ENCODE measurements around the gene ZMIZ1. TPM values are rescaled to one million over a fixed set of nuclear protein-coding genes. Genes with fewer than 3 reads are reported as not detected.
A peak's percentile ranks its signal among the peaks of the same experiment; 100 is the strongest.

The ZMIZ1 gene
- total and polyA plus RNA-seq, 5 donors from 2014 or later, result 1.5 to 34.8 (median 2.2) TPM

GRCh38 chr10:79268742-79269141, 200.0 kb downstream of the ZMIZ1 start:
- peaks cover 0 to 52% (median 30%) of the 10 kb centered on the region in 4 donors for H3K4me1 Mint-ChIP-seq
- peak overlapping the region in 2 of 3 donors; percentile 65 to 71 for H3K27ac Mint-ChIP-seq
- no peaks in the 10 kb centered on the region for H3K27me3 Mint-ChIP-seq

GRCh38 chr10:79269443-79269842, 200.7 kb downstream of the ZMIZ1 start:
- DNase-seq, result no peak
- Mint-ChIP-seq H3K9me3 (no peaks in the 10 kb centered on the region), H3K27me3 (no peaks in the 10 kb centered on the region), H3K4me3 (no peak overlapping the region), H3K27ac (peak overlapping the region in 1 of 3 donors; percentile 78), H3K36me3 (no peaks in the 10 kb centered on the region), H3K4me1 (peaks cover 0 to 48% (median 29%) of the 10 kb centered on the region in 4 donors)
- no peak for ATAC-seq (ENCODE audit: low read depth in 2 of 2)
- Histone ChIP-seq H3K36me3 (ENCODE audit: control insufficient read depth, insufficient read depth, low read length) (no peaks in the 10 kb centered on the region), H3K4me1 (ENCODE audit: control insufficient read depth, insufficient read depth, low read length, poor library complexity, severe bottlenecking) (peaks cover 11% of the 10 kb centered on the region), H3K4me3 (ENCODE audit: low read depth, low read length) (no peak overlapping the region), H3K27me3 (ENCODE audit: control insufficient read depth, insufficient read depth, low read length) (no peaks in the 10 kb centered on the region), H3K9me3 (ENCODE audit: control insufficient read depth in 2 of 2, low read length in 2 of 2) (no peaks in the 10 kb centered on the region), H3K27ac (ENCODE audit: insufficient read depth, low read length, poor library complexity, severe bottlenecking) (no peak overlapping the region)

More at GRCh38 chr10:79268742-79269141, 200.0 kb downstream of the ZMIZ1 start:
- Histone ChIP-seq H3K4me1 (ENCODE audit: control insufficient read depth, insufficient read depth, low read length, poor library complexity, severe bottlenecking) (peaks cover 11% of the 10 kb centered on the region), H3K27me3 (ENCODE audit: control insufficient read depth, insufficient read depth, low read length) (no peaks in the 10 kb centered on the region), H3K27ac (ENCODE audit: insufficient read depth, low read length, poor library complexity, severe bottlenecking) (no peak overlapping the region), H3K9me3 (ENCODE audit: control insufficient read depth in 2 of 2, low read length in 2 of 2) (no peaks in the 10 kb centered on the region), H3K4me3 (ENCODE audit: low read depth, low read length) (no peak overlapping the region), H3K36me3 (ENCODE audit: control insufficient read depth, insufficient read depth, low read length) (no peaks in the 10 kb centered on the region)
- H3K36me3 Mint-ChIP-seq, result no peaks in the 10 kb centered on the region
- ATAC-seq (ENCODE audit: low read depth in 2 of 2) (no peak), DNase-seq (no peak)
- H3K9me3 Mint-ChIP-seq, result no peaks in the 10 kb centered on the region
- H3K4me3 Mint-ChIP-seq, result no peak overlapping the region

GRCh38 chr10:79269969-79270368, 201.2 kb downstream of the ZMIZ1 start:
- no peak for ATAC-seq (ENCODE audit: low read depth in 2 of 2)
- Histone ChIP-seq H3K4me1 (ENCODE audit: control insufficient read depth, insufficient read depth, low read length, poor library complexity, severe bottlenecking) (peaks cover 11% of the 10 kb centered on the region), H3K4me3 (ENCODE audit: low read depth, low read length) (no peak overlapping the region), H3K27me3 (ENCODE audit: control insufficient read depth, insufficient read depth, low read length) (no peaks in the 10 kb centered on the region), H3K27ac (ENCODE audit: insufficient read depth, low read length, poor library complexity, severe bottlenecking) (no peak overlapping the region), H3K36me3 (ENCODE audit: control insufficient read depth, insufficient read depth, low read length) (no peaks in the 10 kb centered on the region), H3K9me3 (ENCODE audit: control insufficient read depth in 2 of 2, low read length in 2 of 2) (no peaks in the 10 kb centered on the region)
- Mint-ChIP-seq H3K27ac (peak overlapping the region; percentile 52 to 75 (median 52)), H3K9me3 (no peaks in the 10 kb centered on the region), H3K4me1 (peaks cover 0 to 43% (median 27%) of the 10 kb centered on the region in 4 donors), H3K27me3 (no peaks in the 10 kb centered on the region), H3K4me3 (no peak overlapping the region), H3K36me3 (no peaks in the 10 kb centered on the region)
- DNase-seq, result no peak

GRCh38 chr10:79270466-79271246, 201.9 kb downstream of the ZMIZ1 start:
- no peak overlapping the region for H3K4me3 Mint-ChIP-seq
- ATAC-seq (ENCODE audit: low read depth in 2 of 2) (no peak), DNase-seq (no peak)
- no peaks in the 10 kb centered on the region for H3K9me3 Mint-ChIP-seq
- H3K4me1 Mint-ChIP-seq, result peaks cover 0 to 37% (median 26%) of the 10 kb centered on the region in 4 donors
- H3K36me3 Mint-ChIP-seq, result no peaks in the 10 kb centered on the region
- peak overlapping the region; percentile 52 to 75 (median 52) for H3K27ac Mint-ChIP-seq
- H3K36me3 ChIP-seq (ENCODE audit: control insufficient read depth, insufficient read depth, low read length), result no peaks in the 10 kb centered on the region
- no peak overlapping the region for H3K27ac ChIP-seq (ENCODE audit: insufficient read depth, low read length, poor library complexity, severe bottlenecking)
- H3K9me3 ChIP-seq (ENCODE audit: control insufficient read depth in 2 of 2, low read length in 2 of 2), result no peaks in the 10 kb centered on the region
- H3K27me3 Mint-ChIP-seq, result no peaks in the 10 kb centered on the region
- peaks cover 11% of the 10 kb centered on the region for H3K4me1 ChIP-seq (ENCODE audit: control insufficient read depth, insufficient read depth, low read length, poor library complexity, severe bottlenecking)
- H3K4me3 ChIP-seq (ENCODE audit: low read depth, low read length), result no peak overlapping the region
- no peaks in the 10 kb centered on the region for H3K27me3 ChIP-seq (ENCODE audit: control insufficient read depth, insufficient read depth, low read length)

- no peaks in the 10 kb centered on the region for H3K9me3 Mint-ChIP-seq
- DNase-seq, result no peak
- H3K4me3 Mint-ChIP-seq, result no peak overlapping the region
- no peaks in the 10 kb centered on the region for H3K4me1 ChIP-seq (ENCODE audit: control insufficient read depth, insufficient read depth, low read length, poor library complexity, severe bottlenecking)
- no peak overlapping the region for H3K27ac ChIP-seq (ENCODE audit: insufficient read depth, low read length, poor library complexity, severe bottlenecking)
- H3K36me3 ChIP-seq (ENCODE audit: control insufficient read depth, insufficient read depth, low read length), result peaks cover under 1% of the 10 kb centered on the region
- ATAC-seq (ENCODE audit: low read depth in 2 of 2), result no peak
- H3K36me3 Mint-ChIP-seq, result peaks cover 4% of the 10 kb centered on the region
- no peak overlapping the region for H3K4me3 ChIP-seq (ENCODE audit: low read depth, low read length)
- H3K27me3 ChIP-seq (ENCODE audit: control insufficient read depth, insufficient read depth, low read length), result no peaks in the 10 kb centered on the region
- H3K27me3 Mint-ChIP-seq, result no peaks in the 10 kb centered on the region
- H3K9me3 ChIP-seq (ENCODE audit: control insufficient read depth in 2 of 2, low read length in 2 of 2), result no peaks in the 10 kb centered on the region
- H3K4me1 Mint-ChIP-seq, result peaks cover 0 to 20% (median 15%) of the 10 kb centered on the region in 4 donors
- peak overlapping the region in 2 of 3 donors; percentile 87 to 89 for H3K27ac Mint-ChIP-seq
These were observed 203.6 kb downstream of the ZMIZ1 start for GRCh38 chr10:79272353-79272752.

GRCh38 chr10:79273604-79274003, 204.8 kb downstream of the ZMIZ1 start:
- Mint-ChIP-seq H3K27ac (no peak overlapping the region), H3K36me3 (peaks cover 9% of the 10 kb centered on the region), H3K4me3 (no peak overlapping the region), H3K9me3 (no peaks in the 10 kb centered on the region), H3K27me3 (no peaks in the 10 kb centered on the region), H3K4me1 (peaks cover 0 to 14% (median 10%) of the 10 kb centered on the region in 4 donors)
- Histone ChIP-seq H3K27ac (ENCODE audit: insufficient read depth, low read length, poor library complexity, severe bottlenecking) (no peak overlapping the region), H3K36me3 (ENCODE audit: control insufficient read depth, insufficient read depth, low read length) (peaks cover 8% of the 10 kb centered on the region), H3K4me3 (ENCODE audit: low read depth, low read length) (no peak overlapping the region), H3K9me3 (ENCODE audit: control insufficient read depth in 2 of 2, low read length in 2 of 2) (no peaks in the 10 kb centered on the region), H3K4me1 (ENCODE audit: control insufficient read depth, insufficient read depth, low read length, poor library complexity, severe bottlenecking) (no peaks in the 10 kb centered on the region), H3K27me3 (ENCODE audit: control insufficient read depth, insufficient read depth, low read length) (no peaks in the 10 kb centered on the region)
- DNase-seq (no peak), ATAC-seq (ENCODE audit: low read depth in 2 of 2) (no peak)

- Mint-ChIP-seq H3K4me3 (no peak overlapping the region), H3K36me3 (peaks cover 9% of the 10 kb centered on the region), H3K27me3 (no peaks in the 10 kb centered on the region), H3K27ac (peak overlapping the region in 1 of 3 donors; percentile 46), H3K9me3 (no peaks in the 10 kb centered on the region), H3K4me1 (peaks cover 0 to 11% (median 8%) of the 10 kb centered on the region in 4 donors)
- Histone ChIP-seq H3K27me3 (ENCODE audit: control insufficient read depth, insufficient read depth, low read length) (no peaks in the 10 kb centered on the region), H3K4me3 (ENCODE audit: low read depth, low read length) (no peak overlapping the region), H3K9me3 (ENCODE audit: control insufficient read depth in 2 of 2, low read length in 2 of 2) (no peaks in the 10 kb centered on the region), H3K36me3 (ENCODE audit: control insufficient read depth, insufficient read depth, low read length) (peaks cover 8% of the 10 kb centered on the region), H3K27ac (ENCODE audit: insufficient read depth, low read length, poor library complexity, severe bottlenecking) (no peak overlapping the region), H3K4me1 (ENCODE audit: control insufficient read depth, insufficient read depth, low read length, poor library complexity, severe bottlenecking) (no peaks in the 10 kb centered on the region)
- ATAC-seq (ENCODE audit: low read depth in 2 of 2) (no peak), DNase-seq (no peak)
These were observed 205.7 kb downstream of the ZMIZ1 start for GRCh38 chr10:79274279-79275104.

Measured in CD4-positive, CD25-positive, alpha-beta regulatory T cell (primary cell).